HL-60 (cell line): ENCODE measurements around the gene SPINK13.

ENCODE experiments used
- DNase-seq, 2 experiments: peaks; one replicate each; pipeline ENCODE4 v3.0.0-alpha.2; 2010 to 2020; ENCODE audit warnings: low read depth in 1 of 2, low spot score in 1 of 2
- H3K27ac ChIP-seq: fragments of 250-450 bp; sonication (Bioruptor Pico); replicated peaks from 2 replicates; pipeline ENCODE4 v1.5.1; 2020; ENCODE audit warnings: mild to moderate bottlenecking, moderate library complexity
- H3K27me3 ChIP-seq: fragments of 250-450 bp; sonication (Bioruptor Pico); 2 replicates; pipeline ENCODE4 v1.5.1; 2021; ENCODE audit warnings: mild to moderate bottlenecking, moderate library complexity; ENCODE audit not compliant: insufficient read depth, poor library complexity, severe bottlenecking
- H3K4me3 ChIP-seq: replicated peaks from 2 replicates; pipeline ENCODE4 v1.5.1; 2011; ENCODE audit warnings: mild to moderate bottlenecking, control low read depth, low read length; ENCODE audit not compliant: insufficient read depth
- CTCF ChIP-seq: IDR thresholded peaks from one replicate; pipeline ENCODE4 v1.5.1; 2011; ENCODE audit warnings: low read length, control low read depth, inconsistent platforms; ENCODE audit not compliant: insufficient read depth
- GABPA ChIP-seq: IDR thresholded peaks from 2 replicates; pipeline ENCODE4 v1.6.1; 2012; ENCODE audit warnings: low read depth
- POLR2AphosphoS5 ChIP-seq: IDR thresholded peaks from 2 replicates; pipeline ENCODE4 v1.6.1; 2012; ENCODE audit warnings: low read depth
- REST ChIP-seq: IDR thresholded peaks from 2 replicates; pipeline ENCODE4 v1.6.1; 2012; ENCODE audit warnings: low read depth; ENCODE audit not compliant: insufficient replicate concordance
- SPI1 ChIP-seq: IDR thresholded peaks from 2 replicates; pipeline ENCODE4 v1.6.1; 2012; ENCODE audit warnings: low read depth, mild to moderate bottlenecking, borderline replicate concordance

Gene SPINK13

GRCh38 chr5:148238418-148238794 is 30.2 kb upstream of the SPINK13 start, which contains the start of gene MARCOL:
Gene MARCOL (plus strand): TSS chr5:148238525. CDS start chr5:148238598, 73 bp downstream.
- Histone ChIP-seq H3K4me3 (no peak within 1 kb of the TSS), H3K27me3 (no peaks in the 10 kb centered on the region), H3K27ac (no peak within 1 kb of the TSS)
- DNase-seq, result no peak
- no peak for TF ChIP-seq CTCF

GRCh38 chr5:148248894-148249293 is 19.7 kb upstream of the SPINK13 start:
- no peak for DNase-seq
- TF ChIP-seq SPI1 (no peak), CTCF (no peak), REST (no peak), POLR2AphosphoS5 (no peak), GABPA (no peak)
- no peak overlapping the region for H3K27ac ChIP-seq
- H3K4me3 ChIP-seq, result no peak overlapping the region
- H3K27me3 ChIP-seq, result no peaks in the 10 kb centered on the region

- H3K27ac ChIP-seq, result no peak overlapping the region
- DNase-seq, result no peak
- no peaks in the 10 kb centered on the region for H3K27me3 ChIP-seq
- no peak overlapping the region for H3K4me3 ChIP-seq
- TF ChIP-seq CTCF, result no peak
- TF ChIP-seq GABPA, result no peak
Observed at GRCh38 chr5:148255456-148255855, 13.1 kb upstream of the SPINK13 start.

- no peak for DNase-seq
- TF ChIP-seq GABPA (no peak), REST (no peak), CTCF (no peak), SPI1 (no peak), POLR2AphosphoS5 (no peak)
- Histone ChIP-seq H3K4me3 (no peak overlapping the region), H3K27ac (no peak overlapping the region), H3K27me3 (no peaks in the 10 kb centered on the region)
Observed at GRCh38 chr5:148259288-148259687, 9.3 kb upstream of the SPINK13 start.
